Measurements from ENCODE around the gene GLIS1. TPM values are rescaled to one million over a fixed set of nuclear protein-coding genes. Genes with fewer than 3 reads are reported as not detected.
"Not testable (repeated sequence)": the region's sequence is repeated elsewhere in the genome, so short reads cannot be mapped to it uniquely, and the experiment has no call there.

Gene GLIS1
- total RNA-seq, 1 experiment from 2014 or later = 0.71 TPM

DNA sequence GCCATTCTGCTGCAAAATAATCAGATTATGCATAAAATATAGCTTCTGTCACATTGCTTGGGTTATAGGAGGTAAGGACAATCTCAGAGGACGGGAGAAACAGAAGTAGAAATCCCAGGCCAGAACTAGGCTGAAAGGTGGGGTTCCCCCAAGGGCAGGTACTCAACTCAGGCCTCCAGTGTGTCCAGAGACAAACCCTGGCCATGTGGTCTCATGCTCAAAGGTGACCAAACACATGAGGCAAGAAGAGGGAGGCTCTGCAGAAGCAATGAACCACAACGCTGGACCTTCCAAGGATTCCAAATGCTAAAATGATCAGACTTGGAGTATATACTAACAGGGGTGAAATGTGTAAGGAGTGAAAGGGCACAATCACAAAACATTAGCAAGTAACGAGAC, 176.0 kb downstream of the GLIS1 start:
- DNase-seq (ENCODE audit: low read depth) = no peak

DNA sequence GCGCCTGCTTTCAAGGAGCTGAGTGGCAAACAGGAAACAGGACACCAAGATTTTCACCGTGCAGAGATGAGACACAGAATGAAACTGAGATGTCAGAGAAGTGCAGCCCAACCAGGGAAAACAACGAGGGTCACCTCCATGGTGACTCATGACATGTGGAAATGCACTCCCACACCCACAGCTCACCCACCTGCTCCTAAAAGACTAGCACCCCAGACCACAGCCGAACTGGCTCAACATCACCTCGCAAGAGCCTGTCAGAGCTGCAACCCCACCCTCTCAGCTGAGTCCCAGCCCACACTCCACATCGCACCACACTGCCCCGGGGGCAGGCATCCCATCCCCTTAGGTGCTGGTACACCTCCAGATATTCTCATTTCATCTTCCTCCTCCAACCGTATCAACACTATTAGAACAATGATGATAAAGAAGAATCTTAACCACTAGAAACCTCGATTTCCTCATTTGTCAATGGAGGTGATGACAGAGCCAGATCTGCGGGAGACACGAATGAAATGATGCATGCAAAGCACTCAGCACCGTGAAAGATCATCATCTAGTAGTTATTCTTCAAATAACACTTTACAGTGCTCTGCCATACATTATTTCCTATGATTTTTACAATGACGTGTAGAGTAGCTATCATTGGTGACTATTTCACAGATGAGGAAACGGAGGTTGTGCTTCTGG, 176.5 kb downstream of the GLIS1 start:
- DNase-seq (ENCODE audit: low read depth) = no peak

DNA sequence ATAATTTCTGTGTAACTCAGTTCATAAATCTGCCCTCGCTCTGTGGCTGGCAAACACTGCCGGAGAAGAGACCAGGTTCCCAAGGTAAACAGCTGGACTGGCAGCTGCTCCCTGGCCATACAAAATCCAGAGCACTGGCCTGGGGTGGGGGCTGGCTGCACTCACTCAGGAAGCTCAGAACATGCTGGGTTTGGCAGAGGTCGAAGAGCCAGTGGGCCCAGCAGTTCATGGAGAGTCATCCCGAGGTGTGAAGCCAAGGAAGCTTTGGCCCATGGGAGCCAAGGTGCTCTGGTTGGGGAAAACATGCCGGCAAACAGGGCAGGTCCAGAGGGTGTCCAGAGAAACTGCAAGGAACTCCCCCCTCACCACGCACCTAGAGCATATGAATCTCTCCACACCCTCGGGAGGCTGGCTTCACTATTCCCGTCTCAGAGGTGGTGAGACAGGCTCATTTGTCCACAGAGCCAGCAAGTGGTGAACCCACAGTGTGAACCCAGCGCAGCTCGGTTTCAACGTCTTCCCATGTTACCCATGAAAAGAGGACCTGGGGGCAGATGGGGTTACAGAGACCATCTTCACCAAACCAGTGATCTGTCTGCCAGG, 177.4 kb downstream of the GLIS1 start:
- no peak for DNase-seq (ENCODE audit: low read depth)

DNA sequence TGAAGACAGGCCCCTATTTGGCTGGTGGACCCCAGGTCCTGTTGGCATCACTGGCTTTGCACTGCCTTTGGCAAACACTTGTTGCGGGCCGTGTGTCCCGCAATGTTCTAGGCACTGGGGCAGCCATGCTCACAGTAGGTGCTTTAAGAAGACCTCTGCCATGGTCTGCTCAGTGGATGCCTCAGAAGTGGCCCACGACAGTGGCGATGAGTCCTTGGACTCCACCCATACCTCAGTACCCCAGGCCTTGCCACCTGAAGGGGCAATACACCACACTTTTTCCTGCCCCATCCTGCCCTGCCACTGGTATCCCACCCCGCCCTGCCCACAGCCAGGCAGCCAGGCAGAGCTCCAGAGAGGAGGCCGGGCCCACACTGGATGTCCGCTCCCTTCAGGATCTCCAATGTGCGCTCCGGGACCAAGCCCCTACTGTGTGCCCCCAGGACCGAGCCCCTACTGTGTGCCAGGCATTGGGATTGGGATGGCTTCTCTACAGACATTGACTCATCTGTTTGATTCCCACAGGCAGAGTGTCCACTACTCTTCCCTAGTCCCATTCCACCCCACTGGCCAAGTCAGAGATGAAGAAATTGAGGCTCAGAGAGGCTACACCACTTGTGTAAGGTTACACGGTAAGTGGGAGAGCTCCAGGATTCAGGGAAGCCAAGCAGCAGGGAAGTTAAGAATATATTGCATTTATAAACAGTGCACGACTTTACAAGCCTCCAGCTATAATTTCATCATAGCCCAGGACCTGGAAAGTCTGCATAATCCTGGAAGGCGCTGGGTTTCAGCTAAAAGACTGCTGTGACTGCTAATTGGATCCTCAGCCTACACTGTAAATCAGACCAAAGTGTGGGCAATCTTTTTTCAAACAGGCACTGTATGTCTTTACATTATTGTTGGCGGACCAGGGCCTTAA, 178.1 kb downstream of the GLIS1 start:
- no peak for DNase-seq (ENCODE audit: low read depth)

DNA sequence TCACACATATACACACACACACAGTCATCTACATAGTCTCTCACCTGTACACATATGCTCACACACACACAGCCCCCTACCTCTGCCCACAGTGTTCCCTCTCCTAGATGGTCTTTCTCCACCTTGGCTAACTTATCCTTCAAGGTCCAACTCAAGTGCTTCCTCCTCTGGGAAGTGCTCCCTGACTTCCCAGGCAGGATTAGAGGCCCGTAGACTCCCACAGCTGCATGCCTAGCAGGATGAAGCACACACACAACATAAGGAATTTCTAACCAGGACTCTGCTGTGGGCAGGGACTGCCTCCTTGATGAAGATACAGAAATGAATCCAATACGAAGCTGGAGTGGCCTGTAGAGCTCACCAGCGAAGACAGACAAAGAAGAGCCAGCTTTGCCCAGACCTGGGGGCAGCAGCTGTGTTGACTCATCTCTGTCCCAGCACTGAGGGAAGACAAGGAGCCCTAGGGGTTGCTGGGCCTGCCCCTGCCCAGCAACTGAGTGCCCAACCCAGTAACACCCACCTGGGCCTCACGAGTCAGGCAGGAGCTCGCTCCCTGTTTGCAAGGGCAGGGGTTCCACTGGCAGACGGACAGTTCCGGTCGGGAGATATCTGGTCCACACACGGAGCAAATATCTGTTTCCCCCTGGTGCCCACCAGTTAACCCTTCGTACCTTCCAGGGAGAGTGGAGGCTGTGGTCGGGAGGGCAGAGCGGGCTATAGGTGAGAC, 178.9 kb downstream of the GLIS1 start:
- DNase-seq (ENCODE audit: low read depth) = no peak

DNA sequence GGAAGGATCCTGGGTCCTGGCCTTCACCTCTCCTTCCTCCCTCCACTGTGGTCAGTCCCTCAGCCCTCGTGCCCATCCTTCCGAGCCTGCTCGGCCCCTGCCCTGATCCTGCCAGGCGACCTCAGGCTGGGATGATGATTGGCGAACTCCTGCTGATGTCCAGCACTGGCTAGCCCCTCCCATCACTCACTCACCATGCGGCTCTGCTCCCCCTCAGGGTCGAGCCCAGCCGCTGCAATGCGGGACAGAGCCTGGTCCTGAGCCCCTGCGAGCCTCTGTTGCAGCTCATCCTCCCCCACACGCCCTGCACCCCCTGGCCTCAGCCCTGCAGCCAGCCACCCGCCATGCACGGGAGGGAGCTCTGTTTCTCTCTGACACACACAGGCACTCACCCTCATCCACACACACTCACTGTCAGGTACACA, 179.6 kb downstream of the GLIS1 start:
- no peak for DNase-seq (ENCODE audit: low read depth)

DNA sequence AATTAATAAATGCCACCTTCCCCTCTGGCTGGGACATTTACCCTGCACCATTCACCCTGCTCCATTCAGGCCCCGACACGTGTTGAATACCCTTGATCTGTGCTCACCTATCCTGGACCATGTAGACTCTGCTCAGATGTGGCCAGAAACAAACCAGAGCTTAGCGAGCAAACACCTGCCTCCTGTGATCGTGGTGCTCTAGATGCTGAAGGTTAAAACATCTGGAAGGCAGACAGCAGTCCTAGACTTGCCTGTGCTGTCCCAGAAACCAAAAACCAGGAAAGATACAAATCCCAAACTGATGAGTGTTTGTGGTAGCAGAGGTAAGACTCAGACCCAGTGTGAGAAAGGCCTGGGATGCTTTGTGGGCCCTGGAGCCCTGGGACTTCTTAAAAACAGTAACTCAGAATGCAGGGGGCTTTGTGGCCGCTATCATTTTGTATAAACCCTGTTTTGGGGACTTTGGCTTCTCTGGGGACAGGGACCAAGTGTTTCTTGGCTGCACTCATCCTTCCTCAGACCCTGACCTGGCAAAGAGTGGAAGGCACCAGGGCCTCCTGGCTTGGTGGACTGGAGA, 180.1 kb downstream of the GLIS1 start:
- DNase-seq (ENCODE audit: low read depth) = no peak

DNA sequence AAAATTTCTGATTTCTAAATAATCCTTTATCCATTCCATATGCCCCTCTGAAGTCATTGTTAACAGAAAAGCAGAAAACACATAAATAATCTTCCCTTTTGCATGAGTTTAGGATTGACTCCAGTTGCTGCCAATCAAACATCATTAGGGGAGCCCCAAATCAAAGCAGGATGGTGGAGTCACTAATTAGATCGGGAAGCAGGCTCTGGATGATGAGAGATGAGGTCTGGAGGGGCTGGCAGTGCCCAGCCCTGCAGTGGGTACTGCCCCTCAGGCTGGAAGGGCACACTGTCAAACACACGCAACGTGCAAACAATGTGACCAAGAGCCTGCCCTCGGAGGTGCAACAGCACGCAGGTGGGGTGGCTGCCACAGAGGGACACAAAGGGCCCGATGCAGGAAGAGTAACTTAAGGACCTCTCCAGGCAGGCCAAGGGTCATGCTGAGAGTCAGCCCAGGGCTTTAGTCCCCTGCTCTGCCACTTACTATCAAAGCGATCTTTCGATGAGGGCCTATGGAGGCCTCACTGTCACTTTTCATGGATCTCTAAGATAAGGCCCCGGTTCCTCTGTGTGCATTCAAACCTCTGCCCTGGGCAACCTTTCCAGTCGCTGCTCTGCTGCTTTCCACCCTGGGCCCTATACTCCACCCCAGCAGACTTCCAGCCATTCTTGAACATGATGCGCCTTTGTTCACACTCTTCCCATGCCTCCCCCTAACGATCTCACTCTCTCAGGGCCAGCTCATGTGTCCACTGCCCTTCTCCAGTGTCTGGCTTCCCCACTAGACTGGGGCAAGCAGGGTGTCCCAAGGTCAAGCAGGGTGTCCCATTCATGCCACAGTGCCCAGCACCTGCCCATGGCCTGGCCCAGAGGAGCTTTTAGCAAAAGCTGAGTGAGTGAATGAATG, 180.9 kb downstream of the GLIS1 start:
- no peak for DNase-seq (ENCODE audit: low read depth)

DNA sequence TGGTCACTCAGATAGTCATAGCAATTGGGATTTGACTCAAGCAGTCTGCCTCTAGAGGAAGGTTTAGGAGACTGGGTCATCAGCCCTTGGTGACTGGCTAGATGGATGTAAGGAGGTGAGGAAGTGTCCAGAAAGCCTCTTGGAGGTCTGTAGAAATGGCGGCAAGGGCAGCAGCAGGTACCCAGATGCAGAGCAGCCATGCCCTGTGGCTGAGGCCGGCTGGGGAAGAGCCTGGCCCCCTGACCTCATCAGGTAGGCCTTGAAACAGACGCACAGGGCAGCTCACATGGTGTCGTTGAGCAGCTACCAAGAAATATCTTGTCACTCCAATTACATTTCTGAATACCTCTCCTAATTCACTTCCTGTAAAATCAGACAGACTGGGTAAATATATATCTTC, 181.6 kb downstream of the GLIS1 start:
- DNase-seq (ENCODE audit: low read depth) = no peak

DNA sequence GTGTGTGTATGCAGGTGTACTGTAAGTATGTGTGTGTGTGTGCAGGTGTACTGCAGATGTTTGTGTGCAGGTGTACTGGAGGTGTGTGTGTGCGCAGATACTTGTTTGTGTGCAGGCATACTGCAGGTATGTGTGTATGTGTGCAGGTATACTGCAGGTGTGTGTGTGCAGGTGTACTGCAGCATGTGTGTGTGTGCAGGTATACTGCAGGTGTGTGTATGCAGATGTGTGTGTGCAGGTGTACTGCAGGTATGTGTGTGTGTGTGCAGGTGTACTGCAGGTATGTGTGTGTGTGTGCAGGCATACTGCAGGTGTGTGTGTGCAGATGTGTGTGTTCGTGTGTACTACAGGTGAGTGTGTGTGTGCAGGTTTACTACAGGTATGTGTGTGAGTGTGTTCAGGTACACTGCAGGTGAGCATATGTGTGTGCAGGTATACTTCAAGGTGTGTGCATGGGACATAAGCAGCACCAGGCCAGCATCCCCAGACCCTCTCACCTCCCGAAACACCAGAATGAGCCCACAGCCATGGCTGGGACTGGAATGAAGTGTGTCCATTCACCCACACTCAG, 182.2 kb downstream of the GLIS1 start:
- DNase-seq (ENCODE audit: low read depth) = no peak

DNA sequence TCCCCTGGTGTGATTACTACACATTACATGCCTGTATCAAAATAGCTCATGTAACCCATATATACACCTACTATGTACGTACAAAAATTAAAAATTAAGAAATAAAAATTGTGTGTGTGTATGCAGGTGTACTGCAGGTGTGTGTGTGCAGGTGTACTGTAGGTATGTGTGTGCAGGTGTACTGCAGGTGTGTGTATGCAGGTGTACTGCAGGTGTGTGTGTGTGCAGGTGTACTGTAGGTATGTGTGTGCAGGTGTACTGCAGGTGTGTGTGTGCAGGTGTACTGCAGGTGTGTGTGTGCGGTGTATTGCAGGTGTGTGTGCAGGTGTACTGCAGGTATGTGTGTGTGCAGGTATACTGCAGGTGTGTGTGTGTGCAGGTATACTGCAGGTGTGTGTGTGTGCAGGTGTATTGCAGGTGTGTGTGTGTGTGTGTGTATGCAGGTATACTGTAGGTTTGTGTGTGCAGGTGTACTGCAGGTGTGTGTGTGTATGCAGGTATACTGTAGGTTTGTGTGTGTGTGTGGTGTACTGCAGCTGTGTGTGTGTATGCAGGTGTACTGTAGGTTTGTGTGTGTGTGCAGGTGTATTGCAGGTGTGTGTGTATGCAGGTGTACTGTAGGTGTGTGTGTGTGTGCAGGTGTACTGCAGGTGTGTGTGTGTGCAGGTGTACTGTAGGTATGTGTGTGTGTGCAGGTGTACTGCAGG, 183.2 kb downstream of the GLIS1 start:
- not testable (repeated sequence) for DNase-seq (ENCODE audit: low read depth)

DNA sequence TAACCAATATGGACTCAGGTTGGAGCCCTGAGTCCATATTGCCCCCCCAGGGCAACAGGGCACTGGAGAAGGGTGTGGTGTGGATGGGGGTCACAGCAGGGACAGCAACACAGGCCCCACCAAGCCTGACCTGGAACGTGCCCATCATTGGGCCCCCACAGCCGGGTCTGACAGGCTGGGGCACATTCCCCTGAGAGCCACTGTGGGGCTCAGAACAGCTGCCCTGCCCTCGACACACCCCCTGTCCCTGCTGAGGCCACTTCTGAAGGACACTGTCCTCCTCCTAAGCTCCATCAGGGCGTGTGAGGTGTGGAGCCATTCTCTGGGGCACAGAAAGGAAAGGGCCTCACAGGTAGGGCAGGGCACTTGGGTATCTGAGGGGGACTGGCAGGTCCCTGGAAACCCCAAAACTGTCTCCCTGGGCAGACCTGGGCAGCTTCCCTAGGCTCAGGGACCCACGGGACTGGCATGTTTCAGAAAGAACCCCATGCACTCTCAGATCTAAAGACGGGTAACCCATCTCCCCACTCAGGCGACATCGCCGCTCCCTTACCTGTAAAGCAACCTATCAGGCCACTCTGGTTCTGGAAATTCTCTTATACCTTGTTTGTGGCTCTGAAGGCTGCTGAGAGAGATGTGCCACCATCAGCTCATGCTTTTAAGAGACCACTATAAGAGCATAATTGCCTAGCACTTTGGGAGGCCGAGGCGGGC, 184.2 kb downstream of the GLIS1 start:
- DNase-seq (ENCODE audit: low read depth) = no peak

DNA sequence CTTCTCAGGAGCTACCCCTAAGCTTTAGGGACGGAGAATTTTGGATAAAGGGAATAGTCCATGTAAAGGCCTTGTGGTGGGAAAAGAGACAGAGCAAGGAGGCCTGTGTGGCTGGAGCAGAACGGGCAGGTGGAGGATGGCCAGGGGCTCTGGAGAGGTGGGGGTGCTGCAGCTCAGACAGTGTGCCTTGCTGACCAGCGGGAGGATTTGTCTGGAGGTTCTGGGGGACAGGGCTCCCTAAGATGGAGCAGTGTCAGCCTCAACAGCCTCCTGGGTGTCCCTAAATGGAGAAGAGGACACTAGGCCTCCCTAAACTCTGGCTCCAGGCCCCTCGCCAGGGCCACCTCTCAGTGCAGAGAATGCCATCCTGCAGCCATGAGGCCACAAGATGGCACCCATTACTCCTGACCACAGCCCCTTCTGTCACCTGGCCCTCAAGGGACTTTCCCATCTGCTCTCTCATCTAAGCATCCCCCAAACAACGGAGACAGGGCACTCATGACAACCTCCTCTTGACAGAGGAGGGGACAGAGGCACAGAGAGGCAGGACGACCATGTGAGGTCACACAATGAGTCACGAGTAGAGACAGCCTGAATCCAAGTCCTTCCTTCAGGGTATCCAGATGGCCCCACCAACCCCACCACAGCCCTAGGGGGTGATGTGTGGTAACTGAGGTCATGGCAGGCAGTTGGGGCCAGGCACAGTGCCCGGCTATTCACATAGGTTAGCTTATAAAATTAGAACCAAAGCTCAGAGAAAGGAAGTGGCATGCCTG, 185.0 kb downstream of the GLIS1 start:
- DNase-seq (ENCODE audit: low read depth) = peak; percentile 28

DNA sequence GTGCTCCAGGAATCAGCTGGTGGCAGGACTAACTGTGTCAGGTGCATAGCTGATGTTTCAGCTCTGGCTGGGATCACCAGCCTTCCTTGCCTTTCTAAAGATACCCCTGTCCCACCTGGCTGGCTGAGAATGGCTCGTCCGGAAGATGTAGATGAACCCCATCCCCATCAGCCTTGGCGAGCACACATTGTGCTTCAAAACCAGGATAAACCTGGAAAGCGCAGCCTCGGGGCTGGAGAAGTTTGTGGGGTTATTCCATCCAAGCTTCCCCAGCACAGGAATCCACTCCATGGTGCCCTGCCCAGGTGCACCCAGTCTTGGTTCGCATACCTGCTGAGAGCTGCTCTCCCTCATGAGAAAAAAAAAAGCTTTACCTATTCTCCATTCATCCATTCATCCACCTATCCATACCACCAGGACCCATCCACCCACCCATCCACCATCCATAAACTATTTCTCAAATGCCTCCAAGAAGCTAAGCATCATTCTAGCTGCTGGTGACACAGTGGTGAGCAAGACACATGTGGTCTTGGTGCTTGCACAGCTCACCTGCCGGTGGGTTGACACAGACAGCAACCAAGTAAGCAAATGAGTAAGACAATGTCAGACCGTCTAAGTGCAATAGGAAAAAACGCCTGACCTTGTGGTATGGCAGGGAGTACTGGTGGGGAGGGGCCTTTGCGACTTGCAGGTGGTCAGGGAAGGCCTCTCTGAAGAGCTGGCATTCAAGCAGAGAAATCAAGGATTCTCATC, 185.8 kb downstream of the GLIS1 start:
- DNase-seq (ENCODE audit: low read depth) = peak; percentile 28

DNA sequence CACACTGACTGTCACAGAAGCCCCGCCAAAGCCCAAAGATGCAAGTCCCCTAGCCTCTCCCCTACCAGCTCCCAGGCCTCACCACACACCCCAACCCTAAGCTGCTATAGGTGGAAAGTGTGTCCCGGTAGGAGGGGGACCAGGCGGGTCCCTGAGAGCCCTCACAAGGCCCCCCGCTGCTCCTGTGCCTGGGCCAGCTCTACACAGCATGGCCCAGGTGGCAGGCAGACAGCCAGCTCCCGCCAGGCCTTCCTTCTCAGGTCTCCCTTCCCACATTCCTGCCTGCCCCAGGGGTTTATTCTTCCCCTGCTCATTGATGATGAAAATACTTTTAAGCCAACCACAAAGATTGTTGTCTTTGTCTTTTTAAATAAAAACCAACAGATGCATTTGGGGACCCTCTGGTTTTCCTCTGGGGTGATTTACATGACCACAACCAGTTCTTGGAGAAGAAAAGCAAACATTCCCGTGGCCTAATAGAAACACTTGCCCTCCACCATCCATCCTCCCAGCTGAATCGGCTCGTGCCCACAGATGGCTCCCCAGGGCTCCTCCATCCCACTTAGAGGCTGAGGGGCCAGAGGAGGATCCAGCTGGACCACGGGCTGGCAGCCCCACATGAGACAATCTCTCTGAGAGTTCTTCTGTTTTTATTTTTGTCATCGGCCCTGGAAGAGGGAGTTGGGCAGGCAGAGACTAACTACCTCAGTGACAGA, 186.7 kb downstream of the GLIS1 start:
- DNase-seq (ENCODE audit: low read depth) = no peak

DNA sequence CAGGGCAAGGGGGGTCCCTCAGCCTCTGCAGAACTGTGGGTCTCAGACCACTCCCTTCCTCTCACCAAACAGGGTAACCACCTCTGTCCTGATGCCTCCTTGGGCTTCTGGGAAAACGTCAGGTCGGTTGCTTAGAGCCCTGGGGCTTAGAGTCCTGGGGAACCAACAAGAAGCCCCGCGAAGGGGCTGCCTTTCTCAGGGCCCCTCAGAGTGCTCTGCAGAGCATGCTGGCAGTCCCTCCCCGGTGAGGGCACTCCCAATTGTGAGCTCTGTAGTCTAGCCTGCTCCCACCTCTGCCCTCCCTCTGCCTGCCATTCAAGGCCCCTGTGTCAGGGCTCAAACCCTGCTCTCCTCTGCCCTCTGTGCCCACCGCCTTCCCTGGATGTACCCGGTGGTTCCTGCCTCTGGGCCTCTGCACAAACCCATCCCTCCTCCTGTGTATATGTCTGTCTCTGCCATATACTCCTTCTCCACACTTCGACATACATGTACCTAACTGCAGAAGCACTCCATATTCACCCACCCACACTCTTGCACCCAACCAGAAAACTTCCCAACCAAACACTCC, 187.5 kb downstream of the GLIS1 start:
- no peak for DNase-seq (ENCODE audit: low read depth)

Measured in HT1080 (cell line).